Right lobe of liver (tissue), 6 donors: ENCODE results near the gene EDEM3. TPM values are rescaled to one million over a fixed set of nuclear protein-coding genes. Genes with fewer than 3 reads are reported as not detected.
"Not testable (repeated sequence)": the region's sequence is repeated elsewhere in the genome, so short reads cannot be mapped to it uniquely, and the experiment has no call there.

Experiments
- ATAC-seq, 4 donors: fragments of 200-7000 bp; cut with Tn5 transposase; one replicate each; pipeline ENCODE4 v1.9.1; 2020; ENCODE audit warnings: mild to moderate bottlenecking in 4 of 4, moderate library complexity in 4 of 4
- DNase-seq, 3 donors: peaks; one replicate each; pipeline ENCODE4 v3.0.0-alpha.2; 2020
- H3K27ac ChIP-seq, 3 donors: fragments of 200-600 bp; one replicate each; pipeline ENCODE4 v1.8.0; 2022
- H3K27me3 ChIP-seq, 2 donors: fragments of 200-600 bp; one replicate each; pipeline ENCODE4 v1.8.0; 2022
- H3K36me3 ChIP-seq, 4 donors: fragments of 200-600 bp; sonication (generic) in 1 of 4; one replicate each; pipeline versions ENCODE4 v1.5.1 to v1.8.0; 2017 to 2022; ENCODE audit warnings: control low read depth in 1 of 4
- H3K4me1 ChIP-seq, 4 donors: fragments of 200-600 bp; sonication (generic) in 1 of 4; one replicate each; pipeline versions ENCODE4 v1.5.1 to v1.8.0; 2017 to 2022; ENCODE audit warnings: control low read depth in 1 of 4
- H3K4me3 ChIP-seq, 3 donors: fragments of 200-600 bp; one replicate each; pipeline ENCODE4 v1.8.0; 2022
- H3K9me3 ChIP-seq, 4 donors: fragments of 200-600 bp; sonication (generic) in 1 of 4; one replicate each; pipeline versions ENCODE4 v1.5.1 to v1.8.0; 2017 to 2022; ENCODE audit warnings: control low read depth in 1 of 4
- POLR2A ChIP-seq: fragments of 450-650 bp; IDR thresholded peaks from one replicate; pipeline ENCODE4 v1.6.1; 2017; ENCODE audit warnings: antibody characterized with exemption, mild to moderate bottlenecking
- WGBS: methylation state at CpG from one replicate; pipeline ENCODE4 v1.1.6; 2018; ENCODE audit warnings: low coverage, low lambda C conversion rate; ENCODE audit not compliant: insufficient coverage; ENCODE audit errors: missing lambda C conversion rate; 5-methylcytosine and 5-hydroxymethylcytosine counted together
- intact Hi-C, 2 donors: fragments of 100-400 bp; cut with DNase I; formaldehyde crosslinking; loops; one replicate each; pipeline versions ENCODE4 v1.11.2 to v1.14.1; 2022
- total RNA-seq, 6 experiments: library from RNA; depleted of rRNA in 2 of 6; stranded (reverse); fragments of >200 nt in 2 of 6; fragmentation: NEBNext Ultra II Directional in 3 of 6; extraction: Animal tissue kit (Norgen Biotek cat#: 25700) in 3 of 6; gene quantifications; one replicate each; pipeline versions ENCODE4 v1.1.0 to v1.2.4, GENCODE V29; 2016 to 2023
- TF ChIP-seq, protein P1 (sequence below), 4 donors: fragments of 200-600 bp in 3 of 4; fragments of 450-650 bp in 1 of 4; IDR thresholded peaks; one replicate each; pipeline versions ENCODE4 v1.5.1 to v1.8.0; 2016 to 2022; ENCODE audit warnings: antibody characterized with exemption in 4 of 4, mild to moderate bottlenecking in 2 of 4
- donor health status: DM: no; HTN: yes; CAD: no.
- donor health status: DM: no; HTN: no; CAD: no.
- donor health status: DM: no; HTN: no; CAD: no.
- donor health status: DM: no; HTN: yes; CAD: no.
- donor health status: DM: no; HTN: yes; CAD: no.

EDEM3 gene
- total RNA-seq, 6 experiments from 2014 or later = 18.5 to 36.4 (median 31.0) TPM

DNA sequence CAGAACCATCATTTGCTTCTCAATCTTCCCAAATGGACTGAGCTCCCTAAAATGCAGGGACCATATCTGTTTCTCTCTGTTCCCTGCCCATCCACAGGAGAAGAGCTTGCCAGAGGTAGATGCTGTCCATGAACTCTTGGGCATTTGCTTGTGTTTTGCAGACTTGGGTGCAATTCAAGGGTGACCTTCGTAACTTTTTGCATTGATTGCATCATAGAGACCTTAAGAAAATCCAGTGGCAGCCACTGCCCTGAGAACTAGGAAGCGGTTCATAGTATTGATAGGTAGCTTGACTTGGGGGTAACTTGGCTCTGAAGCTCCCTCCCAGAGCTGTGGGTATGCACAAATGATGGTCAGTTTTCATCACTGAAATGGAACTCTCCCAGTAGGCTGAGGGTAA lies 34.3 kb upstream of the EDEM3 start:
- no peak overlapping the region for H3K4me3 ChIP-seq
- intact Hi-C loops = no loop called here
- TF ChIP-seq, protein P1, sequence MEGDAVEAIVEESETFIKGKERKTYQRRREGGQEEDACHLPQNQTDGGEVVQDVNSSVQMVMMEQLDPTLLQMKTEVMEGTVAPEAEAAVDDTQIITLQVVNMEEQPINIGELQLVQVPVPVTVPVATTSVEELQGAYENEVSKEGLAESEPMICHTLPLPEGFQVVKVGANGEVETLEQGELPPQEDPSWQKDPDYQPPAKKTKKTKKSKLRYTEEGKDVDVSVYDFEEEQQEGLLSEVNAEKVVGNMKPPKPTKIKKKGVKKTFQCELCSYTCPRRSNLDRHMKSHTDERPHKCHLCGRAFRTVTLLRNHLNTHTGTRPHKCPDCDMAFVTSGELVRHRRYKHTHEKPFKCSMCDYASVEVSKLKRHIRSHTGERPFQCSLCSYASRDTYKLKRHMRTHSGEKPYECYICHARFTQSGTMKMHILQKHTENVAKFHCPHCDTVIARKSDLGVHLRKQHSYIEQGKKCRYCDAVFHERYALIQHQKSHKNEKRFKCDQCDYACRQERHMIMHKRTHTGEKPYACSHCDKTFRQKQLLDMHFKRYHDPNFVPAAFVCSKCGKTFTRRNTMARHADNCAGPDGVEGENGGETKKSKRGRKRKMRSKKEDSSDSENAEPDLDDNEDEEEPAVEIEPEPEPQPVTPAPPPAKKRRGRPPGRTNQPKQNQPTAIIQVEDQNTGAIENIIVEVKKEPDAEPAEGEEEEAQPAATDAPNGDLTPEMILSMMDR (IDR thresholded peaks at IDR 0.05) = no peak
- TF ChIP-seq POLR2A = no peak
- H3K4me1 ChIP-seq = peaks cover 3 to 25% (median 15%) of the 10 kb centered on the region in 4 donors
- no peaks in the 10 kb centered on the region for H3K27me3 ChIP-seq
- no peak overlapping the region for H3K27ac ChIP-seq
- WGBS = 56% methylated on average over 2 of the region's 2 CpGs
- H3K36me3 ChIP-seq = no peaks in the 10 kb centered on the region
- H3K9me3 ChIP-seq = no peaks in the 10 kb centered on the region
- ATAC-seq (no peak), DNase-seq (no peak)

DNA sequence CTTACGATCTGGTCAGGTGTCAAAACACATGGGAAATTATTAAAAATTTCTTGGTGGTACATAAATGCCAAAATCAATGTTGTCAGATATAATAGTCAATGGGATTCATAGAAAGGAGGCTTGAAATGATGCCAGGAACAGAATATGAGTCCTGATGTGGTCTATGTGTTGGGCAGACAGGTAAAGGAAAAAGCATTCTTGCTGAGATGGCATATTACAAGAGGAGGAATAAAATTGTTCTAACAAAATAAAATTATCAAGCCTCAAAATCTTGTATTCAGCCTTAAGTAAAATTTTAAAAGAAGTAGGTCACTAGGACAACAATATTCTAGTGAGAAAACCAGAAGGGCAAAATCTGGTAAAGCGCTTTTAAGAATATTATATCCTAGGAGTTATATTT lies 30.9 kb upstream of the EDEM3 start:
- Histone ChIP-seq H3K27ac (no peak overlapping the region), H3K27me3 (no peaks in the 10 kb centered on the region), H3K9me3 (no peaks in the 10 kb centered on the region), H3K36me3 (no peaks in the 10 kb centered on the region), H3K4me1 (no peaks in the 10 kb centered on the region), H3K4me3 (no peak overlapping the region)
- TF ChIP-seq POLR2A = no peak
- TF ChIP-seq, protein P1 (IDR thresholded peaks at IDR 0.05) = no peak
- ATAC-seq (no peak), DNase-seq (no peak)
- 86% methylated on average over 2 of the region's 2 CpGs for WGBS
- intact Hi-C loops = no loop called here

DNA sequence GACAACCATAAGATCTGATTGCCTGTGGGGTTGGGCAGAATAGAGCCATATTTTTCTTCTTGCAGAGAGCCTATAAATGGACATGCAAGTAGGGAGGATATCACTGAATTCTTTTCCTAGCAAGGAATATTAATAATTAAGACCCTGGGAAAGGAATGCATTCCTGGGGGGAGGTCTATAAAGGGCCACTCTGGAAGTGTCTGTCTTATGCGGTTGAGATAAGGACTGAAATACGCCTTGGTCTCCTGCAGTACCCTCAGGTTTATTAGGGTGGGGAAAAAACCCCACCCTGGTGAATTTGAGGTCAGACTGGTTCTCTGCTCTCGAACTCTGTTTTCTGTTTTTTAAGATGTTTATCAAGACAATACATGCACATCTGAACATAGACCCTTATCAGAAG lies 29.1 kb upstream of the EDEM3 start:
- H3K9me3 ChIP-seq, H3K27me3 ChIP-seq, DNase-seq, ATAC-seq, H3K36me3 ChIP-seq, H3K4me1 ChIP-seq, H3K27ac ChIP-seq, H3K4me3 ChIP-seq, intact Hi-C loops: not testable (repeated sequence)
- WGBS = 100% methylated on average over 1 of the region's 3 CpGs

DNA sequence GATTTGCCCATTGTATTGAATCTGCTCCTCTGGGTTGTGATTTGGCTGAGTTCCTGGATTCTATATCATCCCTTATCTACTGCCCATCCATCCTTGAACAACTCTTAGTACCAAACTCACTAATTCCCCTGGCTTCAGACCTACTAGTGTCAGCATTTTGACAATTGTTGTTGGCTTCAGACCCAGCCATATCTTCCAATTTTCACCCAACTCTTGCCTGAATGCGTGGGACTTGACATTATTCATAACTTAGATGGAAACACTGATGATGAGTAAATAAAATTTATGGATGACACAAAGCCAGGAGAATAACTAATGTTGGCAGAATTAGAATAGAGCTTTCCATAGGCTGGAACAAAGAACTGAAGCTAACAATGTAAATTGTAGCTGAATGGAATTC lies 27.3 kb upstream of the EDEM3 start:
- Histone ChIP-seq H3K27me3 (no peaks in the 10 kb centered on the region), H3K4me1 (no peaks in the 10 kb centered on the region), H3K36me3 (no peaks in the 10 kb centered on the region), H3K9me3 (no peaks in the 10 kb centered on the region), H3K4me3 (no peak overlapping the region), H3K27ac (no peak overlapping the region)
- TF ChIP-seq, protein P1 (IDR thresholded peaks at IDR 0.05) = no peak
- no peak for TF ChIP-seq POLR2A
- intact Hi-C loops = no loop called here
- ATAC-seq (no peak), DNase-seq (no peak)
- WGBS = 93% methylated on average over 1 of the region's 1 CpG

DNA sequence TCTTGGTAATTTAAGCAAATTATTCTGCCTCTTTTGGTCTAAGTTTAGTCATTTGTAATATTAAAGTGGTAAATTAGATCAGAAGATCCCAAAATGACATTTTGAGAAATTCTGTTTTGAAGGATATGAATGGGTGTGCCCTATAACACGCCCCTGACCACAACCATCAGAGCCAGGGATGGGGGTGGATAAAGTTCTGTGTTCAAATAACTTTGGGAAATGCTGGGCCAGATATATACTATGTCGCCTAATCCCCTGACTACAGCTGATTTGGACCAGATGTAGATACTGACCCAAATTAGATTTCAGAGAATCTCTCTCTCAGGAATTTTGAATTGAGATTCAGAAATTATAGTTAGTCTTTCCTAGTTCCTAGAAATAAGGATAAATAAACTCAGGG lies 21.2 kb upstream of the EDEM3 start:
- DNase-seq = no peak
- 92% methylated on average over 2 of the region's 2 CpGs for WGBS
- H3K4me1 ChIP-seq = no peaks in the 10 kb centered on the region
- intact Hi-C loops = no loop called here
- no peak overlapping the region for H3K4me3 ChIP-seq
- no peak overlapping the region for H3K27ac ChIP-seq
- TF ChIP-seq, protein P1 (IDR thresholded peaks at IDR 0.05) = no peak
- TF ChIP-seq POLR2A = no peak
- no peaks in the 10 kb centered on the region for H3K9me3 ChIP-seq
- ATAC-seq = no peak
- H3K36me3 ChIP-seq = no peaks in the 10 kb centered on the region
- no peaks in the 10 kb centered on the region for H3K27me3 ChIP-seq
